Fibroblast of skin of abdomen (primary cell): ENCODE measurements around the gene MORF4L2.
"Not testable (repeated sequence)": the region's sequence is repeated elsewhere in the genome, so short reads cannot be mapped to it uniquely, and the experiment has no call there.

Experiments used
- DNase-seq: peaks from one replicate; pipeline ENCODE4 v3.0.0-alpha.2; 2013

Gene MORF4L2

DNA sequence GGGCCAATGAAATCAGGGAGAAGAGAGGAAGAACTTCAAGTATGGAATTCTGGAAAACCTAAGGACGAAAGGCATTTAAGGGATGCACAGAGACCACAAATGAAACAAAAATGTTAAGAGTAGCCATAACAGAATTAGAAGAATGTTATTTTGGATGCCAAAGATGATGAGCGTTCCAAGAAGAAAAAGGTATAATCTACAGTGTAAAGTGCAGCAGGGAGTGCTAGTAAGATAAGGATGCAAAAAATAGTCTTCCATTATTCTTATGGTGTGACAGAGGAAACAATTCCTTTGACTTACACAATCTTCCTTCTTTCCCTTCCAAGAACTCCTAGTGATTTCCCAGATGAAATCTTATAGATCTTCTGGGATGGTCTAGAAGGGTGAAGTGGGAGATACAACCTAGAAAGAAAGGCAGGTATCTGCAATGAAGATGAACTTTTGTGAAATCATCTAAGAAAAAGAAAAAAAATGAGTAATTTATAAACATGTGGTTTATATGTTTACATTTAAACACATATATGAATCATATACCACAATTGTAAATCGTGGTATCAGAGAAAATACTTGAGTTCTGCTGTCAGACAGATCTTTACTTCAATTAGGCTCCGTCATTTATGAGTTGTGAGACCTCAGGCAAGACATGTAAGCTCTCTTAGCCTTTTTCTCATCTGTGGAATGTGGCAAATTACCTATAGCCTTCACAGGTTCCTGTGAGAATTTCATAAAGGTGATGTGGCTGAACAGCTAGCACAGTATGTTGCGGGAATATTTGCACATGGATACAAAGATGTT, 8.1 kb downstream of the MORF4L2 start:
- peak; percentile 76 for DNase-seq

DNA sequence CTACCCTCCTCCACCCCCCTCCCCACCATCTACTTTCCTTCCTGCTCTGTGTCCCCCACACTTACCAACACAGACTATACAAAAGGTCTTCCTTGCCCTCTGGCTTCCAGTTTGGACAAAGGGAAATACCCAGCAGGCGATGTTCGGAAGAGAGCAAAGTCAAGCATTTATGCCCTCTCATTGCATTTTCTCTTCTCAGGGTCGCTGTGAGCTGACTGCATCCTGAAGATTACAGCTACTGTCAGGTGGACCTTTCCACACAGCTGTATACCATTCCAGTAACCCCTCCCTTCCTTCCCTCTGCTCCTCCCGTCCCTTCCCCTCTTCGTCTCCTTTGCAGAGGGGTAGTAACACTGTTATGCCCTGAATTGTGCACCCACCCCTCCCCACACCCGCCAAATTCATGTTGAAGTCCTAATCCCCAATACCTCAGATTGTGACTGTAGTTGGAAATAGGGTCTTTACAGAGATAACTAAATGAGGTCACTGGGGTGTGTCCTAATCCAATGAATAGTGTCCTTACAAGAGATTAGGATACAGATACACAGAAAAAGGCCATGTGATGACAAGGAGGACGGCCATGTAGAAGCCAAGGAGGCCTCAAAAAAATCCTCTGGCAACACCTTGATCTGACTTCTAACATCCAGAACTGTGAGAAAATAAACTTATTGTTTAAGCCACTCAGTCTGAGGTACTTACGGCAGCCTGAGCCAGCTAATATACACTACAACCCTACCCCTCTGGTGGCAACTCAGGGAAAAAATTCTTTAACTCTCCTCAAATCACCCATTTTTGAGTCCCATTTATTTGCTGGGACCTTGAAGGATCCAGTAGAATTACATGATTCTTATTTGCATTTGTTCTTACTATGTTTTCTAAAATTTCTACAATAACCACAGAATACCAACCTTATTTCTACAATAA, 11.7 kb downstream of the MORF4L2 start:
- DNase-seq: no peak

GRCh38 chrX:103669745-103670144, 16.8 kb downstream of the MORF4L2 start:
- DNase-seq: no peak

- DNase-seq: no peak
These were observed 20.0 kb downstream of the MORF4L2 start for GRCh38 chrX:103666202-103667107.

DNA sequence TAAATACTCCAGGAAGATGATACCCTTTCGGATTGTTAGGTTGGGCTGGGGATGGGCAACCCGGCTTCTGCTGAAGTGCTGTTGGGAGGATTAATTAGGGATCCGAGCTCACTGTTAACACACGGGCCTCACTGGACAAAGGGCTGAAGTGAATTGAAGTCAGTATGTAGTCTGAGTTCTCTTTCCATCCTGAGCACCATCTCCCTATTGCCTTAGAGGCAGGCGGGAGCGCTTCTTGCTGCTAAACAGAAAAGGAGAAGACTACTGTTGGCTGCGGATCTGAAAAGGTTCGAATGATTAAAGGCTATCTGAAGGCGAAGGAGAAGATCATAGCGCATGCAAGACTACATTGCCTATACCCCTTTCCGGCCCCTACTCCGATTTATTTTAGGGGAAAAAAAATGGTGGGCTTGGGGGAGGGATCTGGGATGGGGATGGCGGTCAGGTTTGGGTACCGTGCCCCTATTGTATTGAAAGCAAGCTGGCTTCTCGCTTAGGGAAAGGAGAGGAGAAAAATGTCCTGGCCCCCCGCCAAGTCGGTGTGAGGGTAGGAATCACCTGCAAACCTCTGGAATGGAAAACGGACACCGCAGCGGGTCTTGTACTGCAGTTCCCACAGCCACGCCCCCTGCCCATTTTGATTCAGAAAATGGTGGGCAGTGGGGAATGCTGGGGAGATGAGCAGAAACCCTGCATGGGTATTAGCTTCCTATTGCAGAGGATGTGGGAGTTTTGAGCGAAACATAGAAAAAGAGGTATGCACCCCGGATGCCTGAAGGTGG, 22.3 kb downstream of the MORF4L2 start:
- no peak for DNase-seq

GRCh38 chrX:103659460-103659859, 27.0 kb downstream of the MORF4L2 start:
- DNase-seq: not testable (repeated sequence)

DNA sequence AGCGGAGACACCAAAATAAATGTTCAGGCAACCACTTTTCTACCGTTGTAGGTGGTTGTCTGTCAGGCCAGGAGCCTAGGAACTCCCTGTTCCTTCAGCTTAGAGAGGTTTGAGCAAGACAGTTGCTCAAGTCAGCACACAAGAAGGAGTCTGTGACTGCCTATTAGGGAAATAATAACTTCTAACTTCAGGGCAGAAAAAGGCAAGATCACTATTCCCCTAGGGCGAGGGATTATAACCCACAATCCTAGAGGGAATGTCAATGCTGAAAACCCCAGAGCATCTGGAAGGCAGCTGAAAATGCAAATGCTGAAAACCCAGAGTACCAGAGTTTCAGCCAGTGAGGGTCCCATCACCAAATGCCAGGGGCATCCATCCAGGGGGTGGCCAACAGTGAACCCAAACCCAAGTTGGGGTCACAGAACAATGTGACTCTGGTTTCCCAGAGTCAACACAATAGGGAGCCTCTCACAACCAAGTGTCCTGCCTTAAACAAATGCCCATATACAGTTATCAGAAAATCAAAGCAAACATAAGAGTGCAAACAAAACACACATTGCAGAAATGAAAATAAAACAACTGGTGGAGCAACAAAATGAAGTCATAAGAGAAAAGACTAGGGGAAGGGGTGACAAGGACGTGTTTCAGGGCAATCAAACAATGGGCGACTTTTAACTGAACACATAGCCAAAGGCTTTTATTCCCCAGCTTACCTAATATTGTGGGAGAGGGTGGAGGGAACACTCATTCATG, 27.6 kb downstream of the MORF4L2 start:
- no peak for DNase-seq

GRCh38 chrX:103657066-103657465, 29.4 kb downstream of the MORF4L2 start:
- DNase-seq: not testable (repeated sequence)

DNA sequence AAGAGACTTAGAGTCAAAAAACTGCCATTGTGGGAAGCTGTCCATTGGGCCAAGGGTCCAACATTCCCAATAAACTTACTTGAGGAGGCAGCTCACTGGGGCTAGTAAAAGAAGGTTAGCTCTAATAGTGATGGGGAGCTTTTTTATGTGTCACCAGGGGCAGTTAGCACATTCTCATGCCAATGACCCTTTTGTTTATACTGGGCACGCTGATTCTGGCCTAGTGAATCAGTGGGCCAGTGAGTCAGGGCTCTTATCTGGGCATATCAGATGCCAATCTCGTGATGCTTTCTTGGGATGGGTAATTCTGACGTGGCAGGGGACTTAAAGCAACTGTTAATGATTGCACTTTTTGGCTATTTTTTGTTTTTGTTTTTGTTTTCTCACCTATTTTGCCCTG, 29.9 kb downstream of the MORF4L2 start:
- peak; percentile 17 for DNase-seq

DNA sequence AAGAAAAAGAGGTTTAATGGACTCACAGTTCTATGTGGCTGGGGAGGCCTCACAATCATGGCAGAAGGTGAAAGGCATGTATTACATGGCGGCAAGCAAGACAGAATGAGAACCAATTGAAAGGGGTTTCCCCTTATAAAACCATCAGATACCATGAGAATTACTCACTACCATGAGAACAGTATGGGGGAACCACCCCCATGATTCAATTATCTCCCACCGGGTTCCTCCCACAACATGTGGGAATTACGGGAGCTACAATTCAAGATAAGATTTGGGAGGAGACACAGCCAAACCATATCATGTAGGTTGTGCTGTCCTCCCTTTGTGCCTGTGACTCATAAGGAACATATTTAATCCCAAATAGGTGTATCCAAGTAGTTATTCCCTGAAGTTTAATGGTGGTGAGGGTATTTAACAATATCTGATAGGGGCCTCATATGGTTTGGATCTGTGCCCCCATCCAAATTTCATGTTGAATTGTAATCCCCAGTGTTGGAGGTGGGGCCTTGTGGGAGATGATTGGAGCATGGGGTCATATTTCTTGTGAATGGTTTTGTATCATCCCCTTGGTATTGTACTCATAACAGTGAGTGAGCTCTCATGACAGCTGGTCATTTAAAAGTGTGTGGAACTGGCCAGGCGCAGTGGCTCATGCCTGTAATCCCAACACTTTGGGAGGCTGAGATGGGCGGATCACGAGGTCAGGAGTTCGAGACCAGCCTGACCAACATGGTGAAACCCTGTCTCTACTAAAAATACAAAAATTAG, 31.1 kb downstream of the MORF4L2 start:
- not testable (repeated sequence) for DNase-seq

GRCh38 chrX:103651151-103651773, 35.2 kb downstream of the MORF4L2 start:
- no peak for DNase-seq

GRCh38 chrX:103647630-103648029, 38.9 kb downstream of the MORF4L2 start:
- no peak for DNase-seq

DNA sequence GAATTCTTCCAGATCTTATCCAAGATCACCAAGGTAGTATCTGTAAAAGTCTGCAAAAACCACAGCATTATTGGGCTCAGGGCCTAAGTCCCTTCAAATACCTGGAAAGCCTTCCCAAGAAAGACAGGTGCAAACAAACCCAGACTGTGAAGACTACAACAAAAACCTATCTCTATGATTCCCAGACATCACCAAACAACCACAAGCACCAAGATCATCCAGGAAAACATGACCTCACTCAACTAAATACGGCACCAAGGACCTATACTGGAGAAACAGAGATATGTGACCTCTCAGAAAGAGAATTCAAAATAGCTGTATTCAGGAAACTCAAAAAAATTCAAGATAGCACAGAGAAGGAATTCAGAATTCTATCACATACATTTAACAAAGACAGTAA, 42.4 kb downstream of the MORF4L2 start:
- no peak for DNase-seq

DNA sequence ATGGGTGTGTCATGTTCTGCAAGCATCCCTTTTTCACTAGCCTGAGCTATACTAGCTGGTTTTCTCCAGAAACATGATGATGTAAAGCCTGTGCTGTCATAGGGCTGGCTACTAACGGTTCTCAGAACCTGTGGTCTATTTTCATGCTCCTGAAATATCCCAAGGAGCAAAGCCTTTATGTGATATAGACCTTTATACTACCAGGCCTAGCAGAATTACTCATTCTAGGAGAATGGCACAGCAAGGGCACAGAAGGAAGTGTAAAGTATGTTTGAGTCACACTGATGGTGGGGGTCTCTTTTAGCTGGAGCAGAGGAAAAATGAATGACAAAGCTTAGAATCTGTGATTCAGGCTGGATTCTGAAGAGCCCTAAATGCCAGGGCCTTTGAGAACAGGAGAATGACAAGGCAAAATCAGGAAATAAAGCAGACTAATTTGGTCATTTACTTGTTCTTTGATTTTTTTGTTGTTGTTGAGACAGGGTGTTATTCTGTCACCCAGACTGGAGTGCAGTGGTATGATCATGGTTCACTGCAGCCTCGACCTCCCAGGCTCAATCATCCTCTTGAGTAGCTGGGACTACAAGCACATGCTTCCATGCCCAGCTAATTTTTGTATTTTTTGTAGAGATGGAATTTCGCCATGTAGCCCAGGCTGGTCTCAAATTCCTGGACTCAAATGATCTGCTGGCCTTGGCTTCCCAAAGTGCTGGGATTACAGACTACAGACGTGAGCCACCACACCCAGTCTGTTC, 45.9 kb downstream of the MORF4L2 start:
- DNase-seq: peak; percentile 45

DNA sequence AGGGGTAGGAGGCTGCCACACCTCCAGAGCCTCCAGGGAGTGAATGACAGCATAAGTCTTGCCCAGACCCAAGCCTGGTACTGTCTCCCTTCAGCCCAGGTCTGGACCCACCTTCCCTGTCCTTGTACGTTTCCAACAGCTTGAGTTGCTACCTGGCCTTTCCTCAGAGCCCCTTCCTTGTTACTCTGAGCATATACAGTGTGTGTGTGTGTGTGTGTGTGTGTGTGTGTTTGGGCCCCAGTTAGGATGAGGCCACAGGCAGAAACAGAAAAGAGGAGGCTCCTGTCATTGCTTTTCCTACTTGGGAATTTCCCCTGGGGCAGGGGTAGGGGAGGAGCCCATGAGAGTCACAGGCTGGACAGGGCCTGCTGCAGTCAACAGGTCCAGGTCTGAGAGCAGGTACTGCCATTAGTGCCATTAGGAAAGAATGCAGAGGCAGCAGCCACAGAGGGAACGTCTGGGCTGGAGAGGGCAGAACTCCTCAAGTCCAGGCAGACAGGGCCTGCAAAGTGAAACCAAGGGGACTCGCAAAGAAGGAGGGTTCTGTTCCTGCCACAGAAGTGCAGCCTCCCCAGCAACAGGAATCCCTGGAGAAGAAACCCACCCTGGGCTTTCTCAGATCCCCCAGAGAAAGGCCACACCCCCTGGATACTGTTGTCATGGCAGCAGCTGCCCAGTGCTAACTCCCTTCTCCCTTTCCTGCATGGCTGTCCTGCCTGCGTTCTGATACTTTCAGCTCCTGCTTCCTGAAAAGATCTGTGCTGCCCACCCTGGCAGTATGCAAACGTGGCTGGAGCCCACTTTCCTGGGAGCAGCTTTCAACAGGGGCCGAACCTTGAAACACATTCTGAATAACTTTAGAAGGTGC, 47.8 kb downstream of the MORF4L2 start:
- peak; percentile 7 for DNase-seq

DNA sequence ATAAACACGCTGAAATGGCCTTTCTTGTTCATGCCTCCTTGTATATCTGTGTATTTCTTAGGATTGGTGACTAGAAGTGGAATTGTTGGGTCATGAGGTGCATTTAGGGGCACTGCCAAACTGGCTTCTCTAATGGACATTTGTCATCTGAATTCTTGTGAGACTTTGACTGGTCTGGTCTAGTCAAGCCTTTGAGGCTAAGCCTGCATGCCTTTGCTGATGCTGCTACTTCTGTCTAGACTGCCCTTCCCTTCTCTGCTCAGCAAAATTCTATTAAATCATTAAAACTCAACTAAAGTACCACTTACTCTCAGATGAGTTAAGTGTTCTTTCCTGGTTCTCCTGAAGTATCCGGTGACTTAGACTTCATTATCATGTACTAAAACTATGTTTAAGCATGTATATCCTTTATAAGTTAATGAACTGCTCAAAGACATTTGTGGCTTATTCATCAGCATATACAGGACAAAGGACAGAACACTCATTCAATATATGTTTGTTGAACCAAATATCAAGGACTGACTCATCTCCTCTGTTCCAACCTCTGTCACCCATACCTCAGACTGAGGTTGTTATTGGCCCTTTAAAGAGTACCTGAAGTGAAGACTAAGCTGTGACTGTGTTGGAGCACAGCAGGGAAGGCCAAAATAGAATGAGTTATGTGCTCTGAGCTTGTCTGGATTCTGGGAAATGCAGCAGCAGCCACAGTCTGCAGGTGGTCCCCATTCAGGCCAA, 48.7 kb downstream of the MORF4L2 start:
- DNase-seq: no peak

GRCh38 chrX:103635436-103635835, 51.1 kb downstream of the MORF4L2 start:
- DNase-seq: no peak
